PC-9 (cell line): Measurements from ENCODE around the gene MYO16. TPM values are rescaled to one million over a fixed set of nuclear protein-coding genes. Genes with fewer than 3 reads are reported as not detected.

Experiments
- BruUV-seq: library from RNA; stranded (reverse); fragments of 400-500 nt; replicated peaks from 2 replicates; lab custom pipeline; 2021; lab: Mats Ljungman, UMichigan
- CTCF ChIA-PET: fragments of 300-600 bp; sonication (Branson Sonifier 250); formaldehyde crosslinking; loops from one replicate; lab custom pipeline; 2022; ENCODE audit warnings: antibody characterized with exemption; lab: Charles Lee
- POLR2A ChIA-PET: fragments of 300-600 bp; sonication (Branson Sonifier 250); formaldehyde crosslinking; loops from one replicate; lab custom pipeline; 2022; ENCODE audit warnings: antibody characterized with exemption; ENCODE audit not compliant: unreplicated experiment; lab: Charles Lee
- DNase-seq, 2 experiments: peaks; one replicate each; pipeline versions ENCODE4 v3.0.0 to v3.0.0-alpha.2; 2015 to 2022; ENCODE audit warnings: mixed read lengths in 1 of 2
- H2AFZ ChIP-seq: fragments of 200-600 bp; sonication (generic); 2 replicates; pipeline ENCODE4 v1.8.1; 2017; ENCODE audit warnings: antibody characterized with exemption
- H3F3A ChIP-seq: fragments of 200-600 bp; sonication (generic); 2 replicates; pipeline ENCODE4 v1.8.1; 2017; ENCODE audit warnings: antibody characterized with exemption, mild to moderate bottlenecking, low read depth; ENCODE audit not compliant: insufficient read depth
- H3K27ac ChIP-seq: fragments of 200-600 bp; sonication (generic); 2 replicates; pipeline ENCODE4 v1.6.1; 2016; ENCODE audit warnings: mixed run types
- H3K27me3 ChIP-seq: fragments of 200-600 bp; sonication (generic); 2 replicates; pipeline ENCODE4 v1.6.1; 2016; ENCODE audit warnings: low read depth, mixed run types; ENCODE audit not compliant: insufficient read depth
- H3K36me3 ChIP-seq: fragments of 200-600 bp; sonication (generic); 2 replicates; pipeline ENCODE4 v1.6.1; 2016; ENCODE audit warnings: low read depth, mixed run types
- H3K4me1 ChIP-seq: fragments of 200-600 bp; sonication (generic); replicated peaks from 2 replicates; pipeline ENCODE4 v1.6.1; 2016; ENCODE audit warnings: mixed run types; ENCODE audit not compliant: insufficient read depth
- H3K4me2 ChIP-seq: fragments of 200-600 bp; sonication (generic); 2 replicates; pipeline ENCODE4 v1.6.1; 2017; ENCODE audit warnings: mixed run types
- H3K4me3 ChIP-seq: fragments of 200-600 bp; sonication (generic); 2 replicates; pipeline ENCODE4 v1.6.1; 2016; ENCODE audit warnings: mixed run types
- H3K79me2 ChIP-seq: fragments of 200-600 bp; sonication (generic); 2 replicates; pipeline ENCODE4 v1.6.1; 2017; ENCODE audit warnings: low read depth, mixed run types
- H3K9me2 ChIP-seq: fragments of 200-600 bp; sonication (generic); 2 replicates; pipeline ENCODE4 v1.8.1; 2017; ENCODE audit warnings: mild to moderate bottlenecking; ENCODE audit not compliant: insufficient read depth
- H3K9me3 ChIP-seq: fragments of 200-600 bp; sonication (generic); 2 replicates; pipeline ENCODE4 v1.8.1; 2016; ENCODE audit warnings: low read depth; ENCODE audit not compliant: insufficient read depth
- H4K20me1 ChIP-seq: fragments of 200-600 bp; sonication (generic); 2 replicates; pipeline ENCODE4 v1.8.1; 2017; ENCODE audit not compliant: insufficient read depth
- EZH2 ChIP-seq: fragments of 200-600 bp; sonication (generic); IDR thresholded peaks from 2 replicates; pipeline ENCODE4 v1.8.0; 2017; ENCODE audit warnings: antibody characterized with exemption, low read depth
- intact Hi-C: fragments of 100-400 bp; cut with micrococcal nuclease; formaldehyde crosslinking; loops from one replicate; pipeline ENCODE4 v1.10.0; 2022; ENCODE audit not compliant: unreplicated experiment
- total RNA-seq: library from RNA; stranded (reverse); gene quantifications from 2 replicates; pipeline ENCODE4 v1.2.3, GENCODE V29; 2021
- TF ChIP-seq, protein P1 (sequence below): fragments of 200-600 bp; sonication (generic); conservative IDR thresholded peaks from 2 replicates; pipeline ENCODE4 v1.6.1; 2017; ENCODE audit warnings: mixed run types, antibody characterized with exemption, mild to moderate bottlenecking, moderate library complexity

The MYO16 gene
- total RNA-seq, 1 experiment from 2014 or later: 0.59 TPM

DNA sequence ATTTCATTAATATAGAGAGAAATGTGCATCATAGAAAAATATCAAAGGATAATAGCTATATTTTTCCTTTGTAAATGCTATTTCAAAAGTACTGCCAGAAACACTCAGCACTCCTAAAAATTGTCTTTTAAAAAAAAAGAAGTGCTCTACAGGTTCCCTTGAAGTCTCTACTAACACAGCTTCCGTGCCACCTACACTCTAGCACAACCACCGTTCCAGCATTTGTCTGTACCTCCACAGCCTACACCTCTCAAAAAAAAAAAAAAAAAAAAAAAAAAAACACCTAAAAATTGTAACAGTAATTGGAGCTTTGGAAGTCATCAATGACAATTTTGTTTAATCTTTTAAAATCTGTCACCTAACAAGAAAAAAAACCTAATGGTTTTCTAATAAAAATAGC lies 485.6 kb downstream of the MYO16 start:
- POLR2A ChIA-PET: no interaction called here
- H3K27me3 ChIP-seq: no peaks in the 10 kb centered on the region
- CTCF ChIA-PET: interaction anchor here (0.6 kb wide), 1 partner anchor 363 kb away, joined by 4 read pairs; no protein-coding TSS in a partner anchor

GRCh38 chr13:109118521-109118920 lies 489.1 kb downstream of the MYO16 start:
- POLR2A ChIA-PET: no interaction called here
- no peak overlapping the region for H3K27ac ChIP-seq
- H3K9me2 ChIP-seq: no peaks in the 10 kb centered on the region
- no peaks in the 10 kb centered on the region for H3F3A ChIP-seq
- H3K79me2 ChIP-seq: no peaks in the 10 kb centered on the region
- BruUV-seq: no TSS peak
- no peaks in the 10 kb centered on the region for H3K36me3 ChIP-seq
- H3K4me2 ChIP-seq: no peak overlapping the region
- TF ChIP-seq EZH2: no peak
- TF ChIP-seq, protein P1, sequence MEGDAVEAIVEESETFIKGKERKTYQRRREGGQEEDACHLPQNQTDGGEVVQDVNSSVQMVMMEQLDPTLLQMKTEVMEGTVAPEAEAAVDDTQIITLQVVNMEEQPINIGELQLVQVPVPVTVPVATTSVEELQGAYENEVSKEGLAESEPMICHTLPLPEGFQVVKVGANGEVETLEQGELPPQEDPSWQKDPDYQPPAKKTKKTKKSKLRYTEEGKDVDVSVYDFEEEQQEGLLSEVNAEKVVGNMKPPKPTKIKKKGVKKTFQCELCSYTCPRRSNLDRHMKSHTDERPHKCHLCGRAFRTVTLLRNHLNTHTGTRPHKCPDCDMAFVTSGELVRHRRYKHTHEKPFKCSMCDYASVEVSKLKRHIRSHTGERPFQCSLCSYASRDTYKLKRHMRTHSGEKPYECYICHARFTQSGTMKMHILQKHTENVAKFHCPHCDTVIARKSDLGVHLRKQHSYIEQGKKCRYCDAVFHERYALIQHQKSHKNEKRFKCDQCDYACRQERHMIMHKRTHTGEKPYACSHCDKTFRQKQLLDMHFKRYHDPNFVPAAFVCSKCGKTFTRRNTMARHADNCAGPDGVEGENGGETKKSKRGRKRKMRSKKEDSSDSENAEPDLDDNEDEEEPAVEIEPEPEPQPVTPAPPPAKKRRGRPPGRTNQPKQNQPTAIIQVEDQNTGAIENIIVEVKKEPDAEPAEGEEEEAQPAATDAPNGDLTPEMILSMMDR: no peak
- DNase-seq: no peak
- H2AFZ ChIP-seq: no peak overlapping the region
- intact Hi-C loops: no loop called here
- no peaks in the 10 kb centered on the region for H3K4me1 ChIP-seq
- H3K9me3 ChIP-seq: no peaks in the 10 kb centered on the region
- no peaks in the 10 kb centered on the region for H4K20me1 ChIP-seq
- H3K27me3 ChIP-seq: no peaks in the 10 kb centered on the region
- CTCF ChIA-PET: no interaction called here
- H3K4me3 ChIP-seq: no peak overlapping the region

More for the DNA sequence above, 485.6 kb downstream of the MYO16 start:
- Histone ChIP-seq H2AFZ (no peak overlapping the region), H3K4me2 (no peak overlapping the region), H3K27ac (no peak overlapping the region), H3K9me3 (no peaks in the 10 kb centered on the region), H3K36me3 (no peaks in the 10 kb centered on the region), H3F3A (no peaks in the 10 kb centered on the region), H3K4me1 (no peaks in the 10 kb centered on the region), H3K79me2 (no peaks in the 10 kb centered on the region), H3K9me2 (no peaks in the 10 kb centered on the region), H4K20me1 (no peaks in the 10 kb centered on the region), H3K4me3 (no peak overlapping the region)
- intact Hi-C loops: no loop called here
- TF ChIP-seq, protein P1: no peak
- no peak for DNase-seq
- no TSS peak for BruUV-seq

DNA sequence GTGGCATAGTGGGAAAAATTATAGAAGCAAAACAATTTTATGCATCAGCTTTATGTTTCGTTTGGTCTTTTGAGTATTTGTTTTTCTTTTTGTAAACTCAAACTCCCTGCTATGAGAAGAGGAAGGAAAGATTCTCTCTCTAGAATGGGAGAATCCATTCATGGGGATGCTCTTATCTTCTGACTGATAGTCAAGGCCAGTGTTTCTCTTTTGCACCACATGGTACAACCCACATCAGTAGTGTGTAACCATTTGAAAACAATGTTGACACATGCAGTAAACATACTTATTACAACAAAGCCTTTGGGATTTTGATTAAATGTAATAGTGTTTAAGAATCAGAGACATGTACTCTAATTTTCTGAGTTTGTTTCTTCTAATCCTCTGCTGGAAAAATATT lies 490.5 kb downstream of the MYO16 start:
- BruUV-seq: no TSS peak
- DNase-seq: no peak
- TF ChIP-seq EZH2: no peak
- TF ChIP-seq, protein P1: no peak

More for the DNA sequence above, 490.5 kb downstream of the MYO16 start:
- no peak overlapping the region for H3K27ac ChIP-seq
- H3K79me2 ChIP-seq: no peaks in the 10 kb centered on the region
- H3K4me3 ChIP-seq: no peak overlapping the region
- no peak overlapping the region for H3K4me2 ChIP-seq
- no peak overlapping the region for H2AFZ ChIP-seq
- POLR2A ChIA-PET: no interaction called here
- H3K36me3 ChIP-seq: no peaks in the 10 kb centered on the region
- CTCF ChIA-PET: no interaction called here
- H3K9me2 ChIP-seq: no peaks in the 10 kb centered on the region
- no peaks in the 10 kb centered on the region for H3K27me3 ChIP-seq
- intact Hi-C loops: no loop called here
- no peaks in the 10 kb centered on the region for H3K9me3 ChIP-seq
- H4K20me1 ChIP-seq: no peaks in the 10 kb centered on the region
- no peaks in the 10 kb centered on the region for H3K4me1 ChIP-seq
- no peaks in the 10 kb centered on the region for H3F3A ChIP-seq
